Activated CD8-positive, alpha-beta memory T cell treated with anti-CD3 and anti-CD28 coated beads for 4 hours (primary cell): ENCODE measurements around the gene NPAS2.

Experiments used
- DNase-seq, 2 donors: peaks; one replicate each; pipeline ENCODE4 v3.0.0-alpha.2; 2020; ENCODE audit warnings: low read depth in 2 of 2

The NPAS2 gene

GRCh38 chr2:100793982-100794381 is 26.0 kb upstream of the NPAS2 start:
- no peak for DNase-seq

DNA sequence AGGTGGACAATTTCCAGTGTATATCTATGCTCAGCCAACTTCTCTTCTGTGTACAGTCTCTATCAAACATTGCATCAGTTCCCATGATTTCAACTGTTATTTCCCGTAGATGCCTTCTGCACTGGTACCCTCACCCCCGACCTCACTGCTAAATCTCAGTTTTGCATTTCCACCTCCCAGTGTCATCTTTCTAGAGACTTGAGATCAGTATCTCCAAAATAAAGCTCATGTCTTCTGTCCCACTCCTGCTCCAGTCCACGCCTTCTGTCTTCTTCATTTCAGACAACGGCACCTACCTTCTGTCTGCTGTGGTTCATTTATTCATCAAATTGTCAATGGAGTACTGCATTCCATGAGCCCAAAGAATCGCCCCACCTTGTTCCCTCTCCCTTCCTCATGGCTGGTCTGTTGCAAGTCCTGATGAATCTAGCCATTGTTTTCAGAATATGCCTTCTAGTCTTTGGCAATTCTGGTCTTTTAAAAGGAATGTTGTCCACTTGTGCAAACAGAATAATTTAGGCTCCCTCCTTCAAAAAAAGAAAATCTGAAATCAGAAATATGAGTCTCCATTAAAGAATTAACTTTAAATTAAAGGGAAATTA is 23.3 kb upstream of the NPAS2 start:
- no peak for DNase-seq

DNA sequence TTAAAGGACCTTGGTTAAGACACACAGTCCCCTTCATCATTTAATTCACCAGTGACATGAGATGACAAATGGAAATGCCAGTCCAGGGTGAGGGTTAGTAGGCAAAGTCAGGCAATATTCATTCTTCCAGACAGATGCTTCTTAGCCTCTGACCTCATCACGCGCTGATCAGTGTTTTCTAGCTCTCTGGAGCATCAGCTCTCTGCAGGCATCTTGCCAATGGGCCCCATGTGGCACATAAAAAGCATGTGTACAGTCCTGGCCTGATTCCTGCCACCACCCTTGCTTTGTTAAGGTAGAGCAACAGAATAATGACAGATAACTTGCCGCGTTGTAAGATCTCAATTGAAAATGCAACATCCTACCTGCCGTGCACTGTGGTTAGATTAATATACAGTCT is 20.3 kb upstream of the NPAS2 start:
- DNase-seq, result no peak

DNA sequence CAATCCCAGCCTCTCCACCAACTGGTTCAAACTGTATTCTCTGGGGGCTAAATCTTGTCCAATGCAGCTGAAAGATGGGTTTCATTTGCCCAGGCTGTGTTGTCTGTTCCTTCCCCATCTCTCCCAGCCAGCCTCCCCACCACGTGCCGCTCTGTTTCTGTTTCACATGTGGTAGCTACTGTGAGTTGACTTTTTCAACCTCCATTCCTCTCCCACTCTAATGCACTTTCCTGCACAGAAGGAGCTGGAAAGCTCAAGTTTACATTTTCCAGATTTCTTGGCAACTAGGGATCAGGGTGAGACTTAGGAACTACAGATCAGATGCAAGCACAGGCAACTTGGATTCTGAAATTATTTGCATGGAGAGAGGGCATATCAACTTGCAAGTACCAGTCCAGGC is 19.0 kb upstream of the NPAS2 start:
- no peak for DNase-seq

DNA sequence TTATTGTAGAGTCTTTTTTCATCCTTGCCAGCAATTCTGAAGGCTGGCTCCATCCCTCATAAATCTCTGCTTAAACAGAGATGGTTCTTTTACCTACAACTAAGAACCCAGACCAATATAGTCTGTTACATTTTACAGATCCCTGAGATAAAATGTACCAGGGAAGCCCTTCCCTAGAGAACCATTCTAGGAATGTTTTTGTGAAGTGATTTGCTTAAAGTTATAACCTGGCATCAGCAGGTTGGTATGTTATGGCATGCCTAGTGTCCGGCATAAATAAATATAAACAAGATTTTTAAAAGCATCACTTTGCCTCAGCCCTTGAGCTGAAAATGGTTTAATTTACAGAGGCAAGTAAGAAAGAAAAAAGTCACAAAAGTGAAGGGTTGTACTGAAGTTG is 18.5 kb upstream of the NPAS2 start:
- no peak for DNase-seq

DNA sequence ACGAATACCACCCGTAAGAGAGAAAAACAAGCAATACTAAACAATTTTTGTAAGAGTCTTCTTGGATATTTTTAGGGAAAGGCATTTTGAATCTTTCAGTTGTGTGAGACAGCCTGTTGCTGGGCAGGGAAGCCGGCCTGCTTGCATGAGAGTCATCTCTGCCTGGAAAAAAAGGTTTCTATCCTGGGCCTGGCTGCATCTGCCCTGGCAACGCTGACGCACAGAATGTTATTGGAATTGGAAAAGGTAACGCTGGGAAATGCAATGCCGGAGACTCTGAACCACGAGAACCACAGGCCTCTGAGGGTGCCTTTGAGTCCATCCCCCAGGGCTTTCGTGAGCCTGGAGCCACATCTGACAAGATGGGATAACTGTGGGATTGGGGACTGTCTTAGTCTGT is 17.9 kb upstream of the NPAS2 start:
- DNase-seq, result no peak

DNA sequence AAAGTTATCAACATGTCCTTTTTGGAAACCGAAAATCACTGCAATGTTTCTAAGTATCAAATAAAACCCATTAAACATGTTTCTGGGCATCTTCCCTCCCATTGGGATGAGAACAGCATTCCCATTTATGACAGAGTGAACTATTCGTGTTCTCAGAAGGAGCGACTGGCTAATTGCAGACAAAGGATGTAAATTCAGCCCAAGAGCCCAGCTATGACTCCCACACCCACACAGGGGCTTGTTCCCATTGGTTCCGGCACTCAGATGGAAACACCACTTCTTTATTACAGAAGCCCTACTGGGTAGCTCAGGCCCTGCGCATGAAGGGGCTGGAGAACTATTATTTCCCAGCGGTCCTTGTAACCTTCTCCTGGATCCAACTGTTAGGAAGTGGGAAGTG is 16.6 kb upstream of the NPAS2 start:
- DNase-seq, result no peak

DNA sequence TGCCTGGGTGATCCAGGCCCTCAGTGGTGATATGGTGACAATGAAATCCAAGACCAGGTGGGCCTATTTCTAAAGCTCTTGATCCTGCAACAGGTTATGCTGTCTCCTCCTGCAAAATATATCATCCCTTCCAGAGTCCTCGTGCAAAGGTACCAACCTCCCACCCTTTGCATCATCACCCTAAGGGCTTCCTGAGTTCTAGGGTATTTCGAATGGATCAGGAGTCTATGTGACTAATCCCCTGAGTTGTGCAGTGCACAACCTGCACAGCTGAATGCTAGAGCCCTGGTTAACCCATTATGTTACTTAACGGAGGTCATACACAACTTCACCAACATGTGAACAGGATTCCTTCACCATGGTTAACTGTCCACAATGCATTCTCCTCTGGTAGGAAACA is 13.4 kb upstream of the NPAS2 start:
- DNase-seq, result no peak

DNA sequence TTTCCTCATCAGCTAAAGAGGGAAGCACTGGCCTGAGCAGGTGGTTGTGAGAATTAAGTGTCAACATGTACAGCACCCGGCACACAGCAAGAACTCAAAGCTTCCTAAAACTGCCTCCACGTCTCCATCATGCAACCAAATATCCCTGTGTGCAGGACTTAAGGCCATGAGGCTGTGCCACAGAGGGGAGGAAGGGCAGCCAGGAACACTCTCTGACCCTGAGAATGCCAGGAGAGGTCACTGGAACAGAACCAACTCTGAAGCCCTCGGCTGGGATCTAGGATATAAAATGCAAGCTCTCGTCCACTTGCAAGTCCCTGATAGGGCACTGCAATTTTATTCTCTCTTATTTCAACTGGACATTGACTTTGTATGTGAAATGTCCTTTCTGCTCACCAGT is 12.2 kb upstream of the NPAS2 start:
- no peak for DNase-seq

- DNase-seq, result no peak
These were observed 11.4 kb upstream of the NPAS2 start for GRCh38 chr2:100808582-100808981.

GRCh38 chr2:100809506-100809905 is 10.4 kb upstream of the NPAS2 start:
- no peak for DNase-seq

DNA sequence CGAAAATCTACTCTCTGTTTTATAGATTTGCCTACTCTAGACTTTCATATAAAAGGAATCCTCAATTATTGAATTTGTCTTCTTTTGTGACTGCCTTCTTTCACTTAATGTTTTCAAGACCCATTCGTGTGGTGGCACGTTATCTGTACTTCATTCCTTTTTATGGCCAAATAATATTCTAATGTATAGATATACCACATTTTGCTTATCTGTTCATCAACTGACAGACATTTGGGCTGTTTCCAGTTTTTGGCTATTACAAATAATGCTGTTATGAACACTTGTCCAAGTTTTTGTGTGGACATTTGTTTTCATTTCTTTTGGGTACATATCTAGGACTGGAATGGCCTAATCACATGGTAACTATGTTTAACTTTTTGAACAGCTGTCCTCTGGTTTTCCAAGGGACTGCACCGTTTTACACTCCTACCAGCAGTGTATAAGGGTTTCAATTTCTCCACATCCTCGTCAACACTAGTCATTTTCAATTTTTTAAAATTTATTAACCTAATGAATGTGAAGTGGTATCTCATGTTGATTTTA is 9.3 kb upstream of the NPAS2 start:
- DNase-seq, result no peak

DNA sequence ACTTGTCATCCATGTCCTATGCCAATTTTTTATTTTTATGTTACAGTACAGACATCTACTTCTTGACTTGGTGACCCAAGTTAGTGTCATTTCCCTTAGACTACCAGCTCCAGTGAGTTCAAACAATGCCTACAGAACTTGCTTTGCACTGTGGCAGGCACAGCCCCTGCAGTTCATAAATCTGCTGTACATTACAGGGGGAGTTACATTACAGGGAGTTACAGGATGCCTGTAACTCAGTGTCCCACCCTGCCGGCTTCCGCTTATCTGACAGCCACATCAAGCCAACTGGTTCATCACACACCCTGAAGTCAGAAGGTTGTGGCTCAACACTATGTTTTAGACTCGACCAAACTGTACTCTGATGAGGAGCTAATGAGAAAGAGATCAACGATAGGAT is 7.8 kb upstream of the NPAS2 start:
- DNase-seq, result no peak

- no peak for DNase-seq
These were observed 7.4 kb upstream of the NPAS2 start for GRCh38 chr2:100812573-100812972.

DNA sequence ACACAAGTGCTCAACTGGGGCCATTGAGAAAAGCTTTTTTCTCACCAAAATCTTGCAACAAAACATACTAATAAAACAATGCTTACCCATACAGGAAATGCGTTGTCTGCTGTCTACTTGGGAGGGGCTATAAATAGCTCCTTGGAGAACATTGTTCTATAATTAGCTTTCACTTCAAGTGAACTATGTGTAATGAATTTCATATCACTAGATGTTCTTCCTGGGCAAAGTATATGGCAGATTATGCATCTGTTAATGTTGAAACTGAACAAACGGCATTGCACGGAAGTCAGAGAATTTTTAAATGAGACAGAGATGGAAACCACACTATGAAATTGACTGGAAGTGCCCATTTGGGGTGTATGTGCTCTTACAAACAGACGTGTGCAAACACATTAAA is 6.4 kb upstream of the NPAS2 start:
- no peak for DNase-seq

- no peak for DNase-seq
These were observed 5.9 kb upstream of the NPAS2 start for GRCh38 chr2:100814043-100814442.

DNA sequence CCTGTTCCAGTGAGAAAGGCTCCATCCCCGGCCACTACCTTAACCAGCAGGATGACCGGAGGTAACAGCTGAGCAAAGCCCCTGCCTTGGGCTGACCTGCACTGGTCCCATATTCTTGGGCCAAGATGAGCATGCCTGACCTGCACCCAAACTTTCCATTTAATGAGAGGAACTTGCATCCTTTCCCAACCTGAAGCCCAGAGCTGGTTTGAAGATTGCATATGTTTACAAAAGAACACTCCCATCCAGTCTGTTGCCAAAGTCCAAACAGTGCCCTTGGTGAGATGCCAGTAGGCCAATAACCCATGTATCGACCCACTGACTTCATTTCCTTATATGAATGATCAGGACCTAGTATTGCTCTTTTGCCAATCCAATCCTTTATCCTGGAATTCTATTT is 5.5 kb upstream of the NPAS2 start:
- no peak for DNase-seq

DNA sequence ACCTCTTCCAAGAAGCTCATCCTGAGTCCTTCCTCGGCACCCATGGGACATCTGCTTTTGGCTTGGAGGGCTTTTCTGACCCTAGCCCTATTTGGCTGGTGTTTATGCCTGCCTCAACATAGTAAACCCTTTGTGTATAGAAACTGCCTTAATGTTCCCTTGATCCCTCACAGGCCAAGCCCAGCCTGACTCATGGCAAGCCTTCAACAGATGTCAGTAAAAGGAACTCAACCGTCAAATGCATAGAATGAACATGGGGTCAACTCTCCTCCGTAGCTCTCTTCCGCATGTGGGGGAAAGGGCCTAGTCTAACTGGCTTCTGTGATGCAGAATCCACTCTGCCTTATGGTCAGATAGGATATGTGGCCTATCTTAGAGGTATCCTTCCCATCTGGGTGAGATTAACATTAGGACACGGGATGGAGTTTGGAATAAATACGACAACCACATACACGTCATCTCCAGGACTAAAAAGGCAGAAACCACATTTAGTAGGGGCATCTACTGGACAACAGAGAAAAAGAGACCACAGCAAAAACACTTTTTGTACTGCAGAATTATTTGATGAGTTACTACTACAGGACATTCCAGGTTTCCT is 2.5 kb upstream of the NPAS2 start:
- DNase-seq, result no peak

DNA sequence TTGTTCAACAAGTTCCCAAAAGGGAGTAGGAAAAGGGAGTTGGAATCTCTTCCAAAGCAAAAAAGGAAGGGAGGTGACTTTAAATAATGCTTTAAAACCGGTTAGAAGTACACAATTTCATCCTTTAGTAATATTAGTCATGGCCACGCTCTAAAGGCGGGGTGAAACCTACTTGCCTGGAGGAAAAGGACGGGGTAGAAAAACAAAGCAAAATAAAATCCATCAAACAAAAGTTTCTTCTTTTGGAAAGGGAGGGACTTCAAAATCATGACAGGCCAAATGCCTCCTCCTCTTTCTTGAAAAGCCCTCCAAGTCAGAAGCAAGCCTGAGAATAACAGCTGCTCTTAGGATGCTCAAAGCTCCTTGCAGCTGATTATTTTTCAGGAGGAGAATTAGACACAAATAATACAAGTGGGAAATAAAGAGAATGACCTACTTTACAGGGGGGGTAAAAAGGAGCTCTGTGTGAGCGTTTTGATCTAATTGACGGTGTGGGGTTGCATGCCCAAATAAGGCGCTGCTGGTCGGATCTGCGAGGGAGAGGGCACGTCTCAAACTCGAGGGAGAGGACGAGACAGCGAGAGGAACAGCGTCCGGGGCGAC is 1.8 kb upstream of the NPAS2 start:
- no peak for DNase-seq

- DNase-seq, result no peak
These were observed 1.2 kb upstream of the NPAS2 start for GRCh38 chr2:100818606-100819369.

DNA sequence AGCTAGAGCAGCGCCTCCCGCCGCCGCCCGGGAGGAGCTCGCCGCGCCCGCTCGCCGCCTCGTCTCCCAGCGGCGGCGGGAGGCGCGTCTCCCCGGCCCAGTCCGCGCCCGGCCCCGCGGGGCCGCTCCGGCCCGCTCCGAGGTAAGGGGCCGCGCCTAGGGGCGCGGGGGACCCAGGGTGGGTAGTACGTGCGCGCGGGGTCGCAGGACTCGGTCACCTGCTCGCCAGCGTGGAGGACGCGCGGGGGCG is 259 bp downstream of the NPAS2 start:
- no peak for DNase-seq

- DNase-seq, result no peak
These were observed 750 bp downstream of the NPAS2 start for GRCh38 chr2:100820523-100821254.
